NCI-H2227 (cell line): Measurements from ENCODE around the gene NEK4.

ENCODE experiments used
- DNase-seq: peaks from one replicate; lab custom pipeline; 2025; ENCODE audit not compliant: unreplicated experiment; lab: John Stamatoyannopoulos, UW

Gene NEK4

DNA sequence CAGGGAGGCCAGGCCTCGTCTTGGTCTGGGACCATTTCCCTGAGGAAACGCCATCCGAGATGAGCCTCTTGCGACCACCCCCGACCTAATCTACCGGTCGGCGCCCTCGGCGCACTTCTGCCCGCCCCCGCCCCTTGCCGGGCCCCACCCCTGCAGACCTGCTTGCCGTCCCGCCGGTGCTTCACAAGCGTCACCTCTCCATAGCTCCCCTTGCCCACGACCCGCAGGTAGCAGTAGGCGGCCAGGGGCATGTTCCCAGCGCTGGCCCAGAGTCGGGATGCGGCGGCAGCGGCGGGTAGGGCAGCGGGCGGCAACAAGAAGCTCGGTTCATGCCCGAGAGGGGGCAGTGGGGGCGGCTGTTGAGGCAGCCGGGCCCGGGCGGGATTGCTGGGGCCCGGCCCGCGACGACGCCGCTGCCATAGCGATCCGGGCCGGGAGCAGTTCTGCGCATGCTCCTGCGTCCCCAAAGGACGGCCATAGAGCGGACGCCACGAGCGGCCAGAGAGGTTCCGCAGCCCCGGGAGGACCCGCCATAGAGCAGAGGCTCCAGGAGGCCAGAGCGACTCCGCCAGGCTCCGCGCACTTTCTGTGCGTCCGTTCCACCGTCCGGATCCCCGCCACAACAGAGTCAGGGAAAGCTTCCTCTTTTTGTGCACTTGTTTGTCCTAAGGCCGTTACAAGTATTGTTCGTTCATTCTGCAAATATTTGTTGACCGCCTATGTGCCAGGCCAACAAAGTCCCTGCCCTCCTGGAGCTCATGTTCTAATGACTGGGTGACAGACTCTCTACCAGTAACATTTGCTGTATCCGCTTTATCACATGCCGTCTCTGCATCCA lies at the start of gene NEK4:
Gene NEK4, minus strand, starts transcription at position 445 of the 838 bp plus-strand sequence. Its CDS starts 194 bp downstream, at position 251.
- peak; percentile 94 for DNase-seq

DNA sequence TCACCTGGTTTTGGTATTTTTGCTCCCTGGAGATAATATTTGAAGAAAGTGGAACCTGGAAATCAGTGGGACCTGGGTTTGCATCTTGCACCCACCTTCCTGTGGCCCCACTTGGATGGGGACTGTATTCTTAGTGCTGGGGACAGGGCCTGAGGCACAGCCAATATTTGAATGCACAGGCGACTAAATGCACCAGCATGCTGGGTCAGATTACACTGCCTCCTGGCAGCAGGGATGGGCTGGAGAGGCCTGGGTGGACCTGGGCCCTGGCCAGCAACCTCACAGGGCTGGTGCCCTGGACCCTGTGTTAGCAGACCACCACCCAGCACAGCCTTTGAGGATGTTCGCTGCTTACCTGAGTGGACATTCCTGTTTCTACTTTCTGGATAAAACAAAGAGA lies 49.2 kb upstream of the NEK4 start:
- DNase-seq: no peak

DNA sequence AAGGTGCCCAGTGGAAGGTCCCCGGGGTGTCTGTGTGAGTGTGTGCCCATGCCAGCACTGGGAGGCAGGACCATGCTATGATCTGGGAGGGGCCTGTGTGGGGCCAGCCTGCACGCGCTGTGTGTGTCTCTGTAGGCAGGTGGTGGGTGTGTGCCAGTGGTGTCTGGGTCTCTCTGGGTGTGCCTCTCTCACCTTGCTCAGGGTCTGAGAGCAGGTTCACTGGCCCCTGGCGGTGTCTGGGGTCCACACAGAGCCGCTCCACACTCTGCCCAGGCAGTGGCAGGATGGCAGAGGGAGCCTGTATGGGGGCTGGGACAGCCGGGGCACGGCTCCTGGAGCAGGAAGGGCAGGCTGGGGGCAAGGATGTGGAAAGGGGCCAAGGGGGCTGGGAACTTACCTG lies 47.1 kb upstream of the NEK4 start:
- DNase-seq: no peak

DNA sequence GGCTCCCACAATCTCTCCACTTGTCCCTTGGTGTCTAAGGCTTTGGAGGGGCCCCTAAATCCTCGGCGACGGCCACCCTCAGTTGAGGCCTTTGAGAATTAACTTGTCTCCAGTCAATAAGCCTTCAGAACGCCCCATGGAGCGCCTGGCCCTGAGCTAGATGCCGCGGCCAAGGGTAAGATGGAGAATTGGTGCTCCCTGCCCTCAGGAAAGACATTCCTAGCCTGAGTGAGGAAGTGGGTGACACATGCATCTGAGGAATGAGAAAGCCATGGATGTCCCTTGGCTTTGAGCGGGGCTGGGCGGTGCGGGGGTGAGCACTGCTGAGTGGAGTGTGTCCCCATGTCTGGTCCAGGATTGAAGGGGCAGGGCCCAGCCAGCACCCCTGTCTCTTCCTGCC lies 46.5 kb upstream of the NEK4 start:
- DNase-seq: no peak

DNA sequence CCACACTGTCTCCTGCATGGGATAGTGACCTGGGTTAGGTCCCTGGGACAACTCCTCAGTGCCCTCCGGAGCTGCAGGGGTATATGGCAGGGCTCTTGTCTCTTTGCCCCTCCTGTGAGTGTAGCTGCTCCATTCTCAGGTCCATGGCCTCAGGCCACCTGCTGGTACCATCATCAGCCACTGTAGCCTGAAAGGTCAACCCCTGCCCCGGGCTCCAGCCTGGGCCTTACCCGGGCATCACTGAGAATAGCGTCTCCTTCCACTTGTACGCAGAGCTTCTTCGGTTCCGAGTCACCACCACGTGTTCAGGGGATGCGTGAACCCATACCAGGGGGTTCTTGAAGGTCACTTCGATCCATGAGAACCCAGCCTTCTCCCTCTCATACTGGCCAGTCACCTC lies 45.9 kb upstream of the NEK4 start:
- DNase-seq: no peak

DNA sequence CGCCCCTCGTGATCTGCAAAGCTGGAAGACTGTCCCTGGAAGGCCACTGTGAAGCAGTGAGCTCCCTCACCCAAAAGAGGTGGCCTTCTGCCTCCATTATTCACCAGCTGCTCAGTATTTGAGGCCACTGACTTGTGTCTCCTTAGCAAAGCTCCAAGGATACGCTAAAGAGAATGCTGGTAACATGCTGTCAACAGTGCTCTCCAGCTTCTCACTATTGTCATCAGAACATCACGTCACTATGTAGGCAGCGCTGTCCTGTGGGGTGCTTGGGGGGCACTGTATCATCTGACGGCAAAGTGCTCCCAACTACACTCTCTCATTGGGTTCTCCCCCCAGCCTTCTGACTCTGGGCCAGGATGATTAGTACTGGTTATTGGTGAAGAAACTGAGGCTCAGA lies 45.5 kb upstream of the NEK4 start:
- DNase-seq: no peak

DNA sequence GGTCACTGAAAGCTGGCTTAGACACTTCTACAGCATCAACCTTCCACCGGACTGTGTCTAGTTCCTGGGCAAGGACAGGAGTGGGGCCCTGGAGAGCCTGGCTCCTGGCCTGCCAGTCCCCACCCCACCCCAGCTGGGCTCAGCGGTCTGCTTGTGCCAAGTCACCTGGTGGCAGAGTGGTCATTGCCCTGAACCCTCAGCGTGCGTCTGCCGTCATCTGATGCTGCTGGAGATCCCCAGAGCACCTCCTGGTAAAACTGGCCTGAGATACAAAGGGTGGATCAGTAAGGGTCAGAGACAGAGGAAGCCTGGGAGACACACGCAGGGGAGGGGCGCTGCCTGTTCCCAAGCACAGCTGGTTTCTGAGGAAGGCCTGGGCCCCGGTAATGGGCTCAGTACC lies 43.1 kb upstream of the NEK4 start:
- DNase-seq: no peak

DNA sequence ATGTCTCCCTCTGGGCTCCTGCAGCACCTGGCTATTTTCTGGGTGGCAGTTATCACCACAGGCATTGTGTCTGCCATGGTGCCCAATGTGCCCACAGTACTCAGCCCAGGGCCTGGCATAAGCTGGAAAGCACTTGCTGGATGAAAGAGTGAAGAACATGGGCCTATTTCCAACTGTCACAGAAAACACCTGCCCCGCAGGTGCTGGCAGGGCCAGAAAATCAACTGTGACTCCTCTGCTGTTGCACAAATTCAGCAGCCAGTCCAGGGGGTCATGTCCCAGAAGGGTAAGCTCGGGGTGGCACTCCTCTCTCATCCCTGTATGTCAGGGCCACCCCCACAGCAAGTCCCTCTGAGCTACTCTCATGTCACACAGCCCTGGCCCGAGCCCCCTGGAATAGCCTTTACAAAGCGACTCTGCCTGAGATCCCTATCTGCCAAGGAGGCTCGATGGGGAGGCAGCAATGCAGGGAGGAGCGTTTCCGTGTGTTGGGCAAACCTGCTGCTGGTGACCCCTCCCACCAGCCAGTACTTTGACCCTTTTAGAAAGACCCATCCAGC lies 40.8 kb upstream of the NEK4 start:
- no peak for DNase-seq

DNA sequence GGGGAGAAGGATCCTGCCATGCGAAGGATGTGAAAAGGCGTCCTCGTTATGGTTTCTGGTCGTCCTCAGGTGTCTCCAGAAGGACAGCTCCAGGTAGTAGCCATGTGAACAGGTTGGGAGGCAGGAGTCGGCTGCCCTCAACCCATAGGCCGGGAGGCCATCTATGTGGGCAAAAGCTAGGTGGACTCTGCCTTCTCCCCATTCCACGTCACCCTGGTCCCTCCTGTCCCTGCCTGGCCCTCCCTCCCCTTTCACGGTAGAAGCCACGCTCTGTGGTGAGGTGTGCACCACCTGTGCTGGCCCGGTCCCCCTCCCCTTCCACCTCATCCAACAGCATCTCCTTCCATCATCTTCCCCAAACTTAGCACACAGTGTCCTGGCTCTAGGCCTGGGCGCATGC lies 40.2 kb upstream of the NEK4 start:
- no peak for DNase-seq

DNA sequence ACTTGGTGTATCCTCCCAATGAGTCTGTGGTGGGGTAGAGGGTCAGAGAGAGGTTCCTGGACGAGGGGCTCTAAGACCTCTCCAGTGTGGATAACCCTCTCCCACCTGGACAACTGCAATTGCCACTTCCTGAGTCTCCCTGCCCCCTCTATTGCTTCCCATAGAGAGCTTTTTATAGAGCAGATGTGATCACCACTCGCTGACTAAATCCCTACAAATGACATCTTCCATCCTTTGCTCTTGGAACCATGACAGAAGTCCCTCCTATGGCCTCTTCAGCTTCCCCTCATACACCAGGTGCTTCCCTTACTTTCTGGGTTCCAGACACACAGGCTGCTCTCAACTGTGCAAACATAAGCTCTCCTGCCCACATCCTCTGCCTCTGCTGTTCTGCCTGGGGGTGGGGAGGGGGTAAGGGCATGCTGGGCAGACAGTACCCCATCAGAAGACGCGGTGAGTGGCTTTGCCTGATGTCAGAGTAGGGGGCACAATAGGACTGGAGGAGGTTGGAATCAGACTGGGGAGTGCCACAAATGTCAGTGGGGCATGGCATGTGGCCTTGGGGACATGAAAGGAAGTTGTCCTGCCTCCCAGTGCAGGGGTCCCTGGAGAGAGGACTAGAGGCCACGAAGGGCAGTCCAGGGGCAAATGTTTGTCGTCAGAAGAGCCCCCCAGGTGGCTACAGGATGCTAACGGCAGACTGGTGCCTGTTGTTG lies 39.1 kb upstream of the NEK4 start:
- no peak for DNase-seq

DNA sequence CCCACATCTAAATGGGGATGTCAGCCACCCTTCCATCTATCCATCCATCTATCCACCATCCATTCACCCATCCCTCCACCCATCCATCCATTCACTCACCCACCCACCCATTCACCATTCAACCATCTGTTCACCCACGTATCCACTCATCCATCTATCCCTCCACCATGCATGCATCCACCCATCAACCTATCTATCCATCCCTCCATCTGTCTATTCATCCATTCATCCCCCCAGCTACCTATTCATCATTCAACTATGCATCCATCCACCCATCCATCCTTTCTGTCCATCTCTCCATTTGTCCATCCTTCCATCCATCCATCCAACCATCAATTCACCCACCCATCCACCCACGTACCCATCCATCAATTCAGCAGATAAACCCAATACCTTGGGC lies 38.4 kb upstream of the NEK4 start:
- no peak for DNase-seq

DNA sequence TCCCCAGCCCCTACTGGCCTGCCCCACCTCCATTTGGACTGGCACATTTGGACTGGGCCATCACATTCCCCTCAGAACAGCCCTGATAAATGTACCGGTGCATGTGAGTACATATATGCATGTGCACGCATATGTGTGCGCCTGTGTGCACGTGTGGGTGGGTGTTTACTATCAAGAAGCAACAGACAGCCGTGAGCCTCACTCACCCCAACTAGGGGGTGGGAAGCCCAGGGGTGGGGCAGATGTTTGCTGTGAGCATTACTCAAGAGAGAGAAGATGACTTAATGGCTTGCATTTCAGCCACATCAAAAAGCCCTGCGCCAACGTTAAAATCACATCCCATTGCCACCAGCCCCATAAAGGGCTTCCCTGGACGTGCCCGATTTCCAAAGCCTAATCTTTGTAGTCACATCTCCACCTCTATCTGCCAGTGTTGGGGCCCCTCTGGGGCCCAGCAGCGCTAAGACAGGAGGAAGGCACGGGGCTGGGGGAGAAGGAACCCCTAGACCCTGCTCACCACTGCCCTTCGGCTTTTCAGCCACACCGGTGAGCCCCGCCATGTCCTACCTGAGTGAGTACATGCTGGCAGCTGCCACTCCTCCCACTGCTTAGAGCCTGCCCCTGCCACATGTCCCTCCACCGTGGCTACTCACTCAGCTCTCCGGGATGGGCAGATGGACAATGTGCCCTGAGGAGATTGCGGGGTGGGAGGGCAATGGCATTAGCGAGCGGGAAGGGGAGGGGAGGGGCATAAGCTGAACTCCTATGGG lies 34.7 kb upstream of the NEK4 start:
- no peak for DNase-seq

DNA sequence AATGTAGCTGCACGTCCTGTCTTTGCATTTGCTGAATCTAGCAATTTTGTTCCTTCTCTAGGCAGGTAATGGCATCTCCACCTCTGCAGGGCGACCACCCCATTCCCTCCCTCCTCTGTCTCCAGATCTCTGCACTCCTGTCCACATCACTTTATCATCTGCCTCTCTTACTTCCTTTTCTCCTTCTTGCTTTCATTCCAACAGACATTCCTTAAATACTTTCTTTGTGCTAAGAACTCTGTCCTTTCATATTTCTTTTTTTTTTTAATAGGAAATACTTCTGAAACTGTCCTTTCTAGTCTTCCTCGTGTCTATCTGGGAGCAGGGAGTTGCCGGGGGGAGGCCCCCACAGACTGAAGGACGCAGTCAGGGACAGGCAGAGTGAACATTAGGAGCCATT lies 31.1 kb upstream of the NEK4 start:
- no peak for DNase-seq

DNA sequence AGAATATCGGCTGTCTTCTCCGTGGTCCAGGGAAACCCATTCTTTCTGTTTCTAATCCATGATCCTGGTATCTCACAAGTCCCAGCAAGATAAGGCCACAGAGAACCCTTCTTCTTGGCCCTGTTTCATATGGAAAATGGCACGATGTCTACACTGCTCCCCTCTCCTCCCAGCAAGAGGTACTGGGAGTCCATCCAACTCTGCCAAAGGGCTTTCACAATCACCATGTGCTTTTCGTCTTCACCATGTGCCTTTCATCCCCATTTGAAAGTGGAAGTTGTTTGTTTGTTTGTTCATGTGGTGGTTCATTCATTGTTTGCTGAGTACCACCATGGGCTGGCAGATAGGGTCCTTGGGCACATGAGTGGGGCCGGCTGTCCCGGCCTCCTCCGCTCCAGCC lies 29.3 kb upstream of the NEK4 start:
- no peak for DNase-seq

DNA sequence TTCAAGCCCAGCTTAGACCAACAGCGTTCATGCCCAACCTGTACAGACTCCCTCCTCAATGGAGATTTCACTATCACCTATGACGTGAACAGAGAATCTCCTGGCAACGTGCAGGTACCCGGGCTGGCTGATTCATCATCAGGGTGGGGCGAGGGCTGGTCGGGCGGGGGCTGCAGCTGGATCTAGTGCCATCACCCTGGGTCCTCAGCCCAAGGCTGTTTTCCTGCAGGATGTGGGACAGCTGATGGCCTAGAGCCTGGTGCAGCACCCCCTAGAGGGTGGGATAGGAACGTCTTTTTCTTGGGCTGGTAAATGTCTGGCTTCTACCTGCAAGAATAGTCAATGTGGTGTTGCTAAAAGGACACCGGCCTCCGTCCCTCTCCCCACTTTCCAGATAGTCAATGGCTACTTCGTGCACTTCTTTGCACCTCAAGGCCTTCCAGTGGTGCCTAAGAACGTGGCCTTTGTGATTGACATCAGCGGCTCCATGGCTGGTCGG lies 28.3 kb upstream of the NEK4 start:
- no peak for DNase-seq

DNA sequence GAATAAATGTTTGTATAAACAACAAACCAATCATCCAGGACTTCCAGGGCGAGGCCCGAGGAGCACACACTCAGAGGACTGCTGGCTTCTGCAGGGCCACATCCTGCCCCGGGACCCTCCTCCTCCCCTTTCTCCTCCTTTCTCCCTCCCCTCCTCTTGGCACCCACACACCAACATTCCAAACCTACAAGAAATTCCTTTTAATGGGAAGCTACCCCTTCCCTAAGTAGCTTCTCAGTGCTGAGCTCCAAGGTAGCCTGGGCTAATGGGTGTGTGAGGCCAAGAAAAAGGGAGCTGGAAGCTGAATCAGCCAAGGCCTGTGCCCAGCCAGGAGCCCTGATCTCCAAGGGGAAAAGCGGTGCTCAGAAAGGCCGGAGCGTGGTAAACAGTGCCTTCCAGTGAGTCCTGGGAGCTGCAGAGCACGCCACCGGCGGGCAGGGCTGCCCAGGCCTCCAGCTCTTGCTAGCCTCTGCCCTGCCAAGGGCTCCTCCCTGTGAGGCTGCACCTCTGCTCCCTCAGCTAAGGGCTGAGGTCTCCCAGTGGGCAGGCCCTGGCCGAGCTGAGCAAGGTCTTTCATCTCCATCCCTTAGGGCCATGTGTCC lies 27.7 kb upstream of the NEK4 start:
- DNase-seq: no peak

DNA sequence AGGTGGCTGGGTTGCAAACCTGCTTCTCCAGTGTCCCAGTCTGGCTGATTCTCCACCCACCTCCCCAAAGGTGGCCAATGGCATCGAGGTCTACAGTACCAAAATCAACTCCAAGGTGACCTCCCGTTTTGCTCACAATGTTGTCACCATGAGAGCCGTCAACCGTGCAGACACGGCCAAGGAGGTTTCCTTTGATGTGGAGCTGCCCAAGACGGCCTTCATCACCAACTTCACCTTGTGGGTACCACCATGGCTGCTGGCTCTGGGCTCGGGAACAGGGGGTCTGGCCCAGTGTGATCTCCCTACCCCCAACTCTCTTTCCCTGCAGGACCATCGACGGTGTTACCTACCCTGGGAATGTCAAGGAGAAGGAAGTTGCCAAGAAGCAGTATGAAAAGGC lies 25.7 kb upstream of the NEK4 start:
- no peak for DNase-seq

DNA sequence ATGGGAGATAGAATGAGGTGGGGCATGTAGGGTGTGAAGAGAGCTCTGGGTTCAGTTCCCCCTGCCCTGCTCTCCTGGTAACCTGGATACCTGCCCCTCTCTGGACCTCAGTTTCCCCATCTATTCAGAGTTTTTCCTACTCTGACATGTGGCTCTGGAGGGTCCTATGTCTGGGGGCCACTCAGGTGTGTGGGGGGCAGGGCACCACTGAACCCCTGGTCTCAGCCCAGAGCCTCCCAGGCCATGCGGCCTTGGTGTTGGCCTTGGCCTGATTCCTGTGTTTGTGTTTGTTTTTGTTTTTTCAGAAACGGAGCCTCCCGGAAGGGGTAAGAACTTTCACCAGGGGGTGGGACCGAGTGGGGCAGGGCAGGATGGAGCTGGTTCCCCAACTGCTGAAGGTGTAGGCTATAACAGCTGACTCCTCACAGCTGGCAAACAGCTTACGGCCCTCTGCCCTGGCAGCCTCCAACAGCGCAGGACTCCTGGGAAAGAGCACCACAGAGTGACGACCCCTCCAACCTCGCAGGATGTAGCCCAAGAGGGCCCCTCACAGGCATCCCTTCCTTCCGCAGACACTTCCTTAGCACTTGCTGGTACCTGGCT lies 24.7 kb upstream of the NEK4 start:
- DNase-seq: no peak

DNA sequence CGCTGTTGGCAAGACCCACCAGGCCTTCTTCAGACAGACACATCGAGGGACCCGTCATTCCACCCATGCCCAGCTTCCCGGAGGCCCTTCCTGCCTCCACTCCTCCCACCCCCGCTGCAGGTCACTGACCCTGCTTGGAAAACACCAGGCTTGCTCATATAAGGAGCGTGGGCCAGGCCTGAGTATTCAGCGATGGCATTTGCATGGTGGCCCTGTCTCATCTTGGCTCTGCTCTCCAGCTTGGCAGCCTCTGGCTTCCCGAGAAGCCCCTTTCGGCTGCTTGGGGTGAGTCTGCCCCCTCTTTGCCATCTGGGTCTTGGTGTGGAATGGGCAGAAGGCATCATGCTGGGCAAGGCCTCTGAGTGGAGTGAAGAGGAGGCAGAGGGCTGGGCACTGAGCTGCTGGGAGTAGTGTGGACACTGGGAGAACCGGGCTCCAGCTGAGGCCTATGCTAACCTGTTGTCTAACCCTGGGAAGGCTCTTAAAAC lies 23.9 kb upstream of the NEK4 start, which contains the start of gene ITIH3:
Gene ITIH3, plus strand, starts transcription at position 185 of the 488 bp plus-strand sequence. Its CDS starts 8 bp downstream, at position 193.
- no peak for DNase-seq
